Tibial nerve (tissue), 4 donors: ENCODE data around the gene C3orf18. TPM values are rescaled to one million over a fixed set of nuclear protein-coding genes. Genes with fewer than 3 reads are reported as not detected.

Experiments used
- DNase-seq, 2 donors: peaks; one replicate each; pipeline ENCODE4 v3.0.0-alpha.2; 2019; ENCODE audit warnings: low spot score in 2 of 2
- H3K27ac ChIP-seq, 4 donors: fragments of 200-600 bp; sonication (generic) in 3 of 4; one replicate each; pipeline ENCODE4 v1.5.1; 2017 to 2019; ENCODE audit warnings: mild to moderate bottlenecking in 1 of 4
- H3K27me3 ChIP-seq, 2 donors: fragments of 200-600 bp; sonication (generic) in 1 of 2; one replicate each; pipeline versions ENCODE4 v1.5.1 to v1.6.0; 2017 to 2019
- H3K36me3 ChIP-seq, 3 donors: fragments of 200-600 bp; sonication (generic); one replicate each; pipeline ENCODE4 v1.5.1; 2018 to 2019
- H3K4me1 ChIP-seq, 4 donors: fragments of 200-600 bp; sonication (generic) in 3 of 4; one replicate each; pipeline ENCODE4 v1.5.1; 2017 to 2019
- H3K4me3 ChIP-seq, 4 donors: fragments of 200-600 bp; sonication (generic) in 3 of 4; one replicate each; pipeline ENCODE4 v1.5.1; 2017 to 2019; ENCODE audit warnings: mild to moderate bottlenecking in 1 of 4, moderate library complexity in 1 of 4
- H3K9me3 ChIP-seq, 4 donors: fragments of 200-600 bp; sonication (generic) in 3 of 4; one replicate each; pipeline ENCODE4 v1.5.1; 2017 to 2019
- CTCF ChIP-seq, 5 experiments: fragments of 200-600 bp in 3 of 5; fragments of 450-650 bp in 2 of 5; sonication (generic) in 3 of 5; IDR thresholded peaks; one replicate each; pipeline ENCODE4 v1.5.1; 2016 to 2019; ENCODE audit warnings: antibody characterized with exemption in 5 of 5, mild to moderate bottlenecking in 3 of 5, moderate library complexity in 2 of 5
- EP300 ChIP-seq, 2 donors: sonication (generic); formaldehyde crosslinking; IDR thresholded peaks; one replicate each; pipeline ENCODE4 v1.6.1; 2017; ENCODE audit warnings: antibody characterized with exemption in 2 of 2, mild to moderate bottlenecking in 1 of 2
- POLR2A ChIP-seq, 2 donors: fragments of 450-650 bp; IDR thresholded peaks; one replicate each; pipeline ENCODE4 v1.6.1; 2017; ENCODE audit warnings: antibody characterized with exemption in 2 of 2, mild to moderate bottlenecking in 2 of 2, moderate library complexity in 2 of 2
- WGBS, 2 donors: methylation state at CpG; one replicate each; pipeline ENCODE4 v1.1.5; 2018; 5-methylcytosine and 5-hydroxymethylcytosine counted together
- total RNA-seq, 4 donors: library from RNA; depleted of rRNA; stranded (reverse); fragments of >200 nt; gene quantifications; one replicate each; pipeline ENCODE4 v1.1.0, GENCODE V29; 2016

Gene C3orf18
- total RNA-seq, 4 donors from 2014 or later = 12.2 to 21.1 (median 19.1) TPM

DNA sequence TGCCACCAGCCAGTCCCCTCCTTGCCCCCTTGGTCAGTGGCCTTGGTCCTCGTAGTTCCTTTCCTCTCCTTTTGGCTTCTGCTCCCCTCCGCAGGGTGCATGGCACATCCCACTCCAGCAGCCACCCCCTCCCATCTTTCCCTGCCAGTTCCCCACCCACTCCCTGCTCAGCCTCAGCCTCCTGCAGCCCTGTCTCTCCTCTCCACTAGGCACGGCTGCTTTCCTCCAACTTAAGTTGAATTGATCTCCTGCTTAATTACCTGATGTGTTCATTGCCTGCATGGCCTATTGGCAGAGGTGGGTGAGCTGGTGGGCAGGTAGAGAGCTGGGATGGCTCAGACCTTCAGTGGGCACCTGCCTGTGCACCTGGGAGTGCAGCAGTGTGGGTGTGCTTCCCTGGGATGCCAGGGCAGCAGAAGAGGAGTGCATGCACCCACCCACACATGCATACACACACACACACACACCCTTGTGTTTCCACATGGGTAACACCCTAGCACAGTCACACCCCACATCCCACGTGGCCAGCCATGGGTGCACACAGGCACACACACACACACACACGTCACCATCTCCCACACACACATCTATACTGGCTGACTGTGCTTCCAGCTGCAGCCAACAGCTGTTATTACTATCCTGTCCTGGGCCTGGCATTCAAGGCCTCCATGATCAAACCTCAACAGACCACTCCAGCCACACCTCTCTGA lies 30.9 kb downstream of the C3orf18 start:
- TF ChIP-seq CTCF (IDR thresholded peaks at IDR 0.05) (no peak), POLR2A (IDR thresholded peaks at IDR 0.05) (no peak), EP300 (IDR thresholded peaks at IDR 0.05) (no peak)
- 58 to 64% methylated on average over 5 of the region's 5 CpGs for WGBS, 2 donors
- Histone ChIP-seq H3K36me3 (no peaks in the 10 kb centered on the region), H3K4me3 (no peak overlapping the region), H3K9me3 (no peaks in the 10 kb centered on the region), H3K4me1 (peaks cover 0 to 5% (median 0%) of the 10 kb centered on the region in 4 donors), H3K27ac (no peak overlapping the region), H3K27me3 (no peaks in the 10 kb centered on the region)
- DNase-seq = no peak

- no peaks in the 10 kb centered on the region for H3K27me3 ChIP-seq
- 65 to 77% methylated on average over 6 to 9 of the region's 9 CpGs for whole genome bisulfite sequencing, 2 donors
- H3K4me1 ChIP-seq = peaks cover 0 to 5% (median 0%) of the 10 kb centered on the region in 4 donors
- TF ChIP-seq CTCF (IDR thresholded peaks at IDR 0.05) (no peak), POLR2A (IDR thresholded peaks at IDR 0.05) (no peak), EP300 (IDR thresholded peaks at IDR 0.05) (no peak)
- H3K4me3 ChIP-seq = no peak overlapping the region
- no peaks in the 10 kb centered on the region for H3K36me3 ChIP-seq
- H3K9me3 ChIP-seq = no peaks in the 10 kb centered on the region
- DNase-seq = no peak
- H3K27ac ChIP-seq = no peak overlapping the region
Observed at GRCh38 chr3:50534681-50535330, 32.7 kb downstream of the C3orf18 start.

GRCh38 chr3:50533807-50534461 lies 33.6 kb downstream of the C3orf18 start:
- DNase-seq = no peak
- 60 to 69% methylated on average over 8 to 9 of the region's 9 CpGs for WGBS, 2 donors
- no peaks in the 10 kb centered on the region for H3K36me3 ChIP-seq
- H3K4me3 ChIP-seq = no peak overlapping the region
- no peak for TF ChIP-seq CTCF (IDR thresholded peaks at IDR 0.05)
- no peak for TF ChIP-seq EP300 (IDR thresholded peaks at IDR 0.05)
- TF ChIP-seq POLR2A (IDR thresholded peaks at IDR 0.05) = no peak
- H3K4me1 ChIP-seq = peaks cover 0 to 5% (median 0%) of the 10 kb centered on the region in 4 donors
- H3K9me3 ChIP-seq = no peaks in the 10 kb centered on the region
- H3K27ac ChIP-seq = no peak overlapping the region
- H3K27me3 ChIP-seq = no peaks in the 10 kb centered on the region

DNA sequence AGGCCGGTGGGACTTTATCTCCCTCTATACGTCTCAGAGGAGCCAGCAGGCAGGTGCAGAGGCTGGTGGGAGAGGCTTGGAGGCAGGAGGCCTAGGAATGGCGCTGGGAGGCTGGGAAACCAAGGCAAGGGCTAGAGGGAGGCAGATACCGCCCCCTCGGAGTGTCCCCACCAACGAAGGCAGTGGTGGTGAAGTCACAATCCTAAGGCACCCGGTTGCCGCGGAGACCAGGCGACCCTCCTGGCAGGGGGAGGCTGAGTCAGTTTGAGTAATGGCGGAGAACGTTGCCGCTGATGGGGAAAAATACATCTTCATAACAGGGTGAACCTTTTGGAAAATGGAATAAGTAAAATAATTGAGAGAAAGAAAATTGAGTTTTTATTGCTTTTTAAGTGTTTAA lies 34.2 kb downstream of the C3orf18 start:
- Histone ChIP-seq H3K4me3 (no peak overlapping the region), H3K27ac (no peak overlapping the region), H3K27me3 (no peaks in the 10 kb centered on the region), H3K36me3 (no peaks in the 10 kb centered on the region), H3K4me1 (peaks cover 0 to 5% (median 0%) of the 10 kb centered on the region in 4 donors), H3K9me3 (no peaks in the 10 kb centered on the region)
- no peak for DNase-seq
- WGBS, 2 donors = 68 to 82% methylated on average over 13 of the region's 13 CpGs
- TF ChIP-seq EP300 (IDR thresholded peaks at IDR 0.05) = no peak
- no peak for TF ChIP-seq POLR2A (IDR thresholded peaks at IDR 0.05)
- TF ChIP-seq CTCF (IDR thresholded peaks at IDR 0.05) = no peak
